PC-9 (cell line): ENCODE results near the gene PLEKHA4. TPM values are rescaled to one million over a fixed set of nuclear protein-coding genes. Genes with fewer than 3 reads are reported as not detected.
A peak's percentile ranks its signal among the peaks of the same experiment; 100 is the strongest.
"Not testable (repeated sequence)": the region's sequence is repeated elsewhere in the genome, so short reads cannot be mapped to it uniquely, and the experiment has no call there.

ENCODE experiments used
- BruUV-seq: library from RNA; stranded (reverse); fragments of 400-500 nt; replicated peaks from 2 replicates; lab custom pipeline; 2021; lab: Mats Ljungman, UMichigan
- CTCF ChIA-PET: fragments of 300-600 bp; sonication (Branson Sonifier 250); formaldehyde crosslinking; loops from one replicate; lab custom pipeline; 2022; ENCODE audit warnings: antibody characterized with exemption; lab: Charles Lee
- POLR2A ChIA-PET: fragments of 300-600 bp; sonication (Branson Sonifier 250); formaldehyde crosslinking; loops from one replicate; lab custom pipeline; 2022; ENCODE audit warnings: antibody characterized with exemption; ENCODE audit not compliant: unreplicated experiment; lab: Charles Lee
- DNase-seq, 2 experiments: peaks; one replicate each; pipeline versions ENCODE4 v3.0.0 to v3.0.0-alpha.2; 2015 to 2022; ENCODE audit warnings: mixed read lengths in 1 of 2
- H2AFZ ChIP-seq: fragments of 200-600 bp; sonication (generic); 2 replicates; pipeline ENCODE4 v1.8.1; 2017; ENCODE audit warnings: antibody characterized with exemption
- H3F3A ChIP-seq: fragments of 200-600 bp; sonication (generic); 2 replicates; pipeline ENCODE4 v1.8.1; 2017; ENCODE audit warnings: antibody characterized with exemption, mild to moderate bottlenecking, low read depth; ENCODE audit not compliant: insufficient read depth
- H3K27ac ChIP-seq: fragments of 200-600 bp; sonication (generic); 2 replicates; pipeline ENCODE4 v1.6.1; 2016; ENCODE audit warnings: mixed run types
- H3K27me3 ChIP-seq: fragments of 200-600 bp; sonication (generic); 2 replicates; pipeline ENCODE4 v1.6.1; 2016; ENCODE audit warnings: low read depth, mixed run types; ENCODE audit not compliant: insufficient read depth
- H3K36me3 ChIP-seq: fragments of 200-600 bp; sonication (generic); 2 replicates; pipeline ENCODE4 v1.6.1; 2016; ENCODE audit warnings: low read depth, mixed run types
- H3K4me1 ChIP-seq: fragments of 200-600 bp; sonication (generic); replicated peaks from 2 replicates; pipeline ENCODE4 v1.6.1; 2016; ENCODE audit warnings: mixed run types; ENCODE audit not compliant: insufficient read depth
- H3K4me2 ChIP-seq: fragments of 200-600 bp; sonication (generic); 2 replicates; pipeline ENCODE4 v1.6.1; 2017; ENCODE audit warnings: mixed run types
- H3K4me3 ChIP-seq: fragments of 200-600 bp; sonication (generic); 2 replicates; pipeline ENCODE4 v1.6.1; 2016; ENCODE audit warnings: mixed run types
- H3K79me2 ChIP-seq: fragments of 200-600 bp; sonication (generic); 2 replicates; pipeline ENCODE4 v1.6.1; 2017; ENCODE audit warnings: low read depth, mixed run types
- H3K9me2 ChIP-seq: fragments of 200-600 bp; sonication (generic); 2 replicates; pipeline ENCODE4 v1.8.1; 2017; ENCODE audit warnings: mild to moderate bottlenecking; ENCODE audit not compliant: insufficient read depth
- H3K9me3 ChIP-seq: fragments of 200-600 bp; sonication (generic); 2 replicates; pipeline ENCODE4 v1.8.1; 2016; ENCODE audit warnings: low read depth; ENCODE audit not compliant: insufficient read depth
- H4K20me1 ChIP-seq: fragments of 200-600 bp; sonication (generic); 2 replicates; pipeline ENCODE4 v1.8.1; 2017; ENCODE audit not compliant: insufficient read depth
- EZH2 ChIP-seq: fragments of 200-600 bp; sonication (generic); IDR thresholded peaks from 2 replicates; pipeline ENCODE4 v1.8.0; 2017; ENCODE audit warnings: antibody characterized with exemption, low read depth
- intact Hi-C: fragments of 100-400 bp; cut with micrococcal nuclease; formaldehyde crosslinking; loops from one replicate; pipeline ENCODE4 v1.10.0; 2022; ENCODE audit not compliant: unreplicated experiment
- total RNA-seq: library from RNA; stranded (reverse); gene quantifications from 2 replicates; pipeline ENCODE4 v1.2.3, GENCODE V29; 2021
- TF ChIP-seq, protein P1 (sequence below): fragments of 200-600 bp; sonication (generic); conservative IDR thresholded peaks from 2 replicates; pipeline ENCODE4 v1.6.1; 2017; ENCODE audit warnings: mixed run types, antibody characterized with exemption, mild to moderate bottlenecking, moderate library complexity

The PLEKHA4 gene
- total RNA-seq, 1 experiment from 2014 or later, result 0.79 TPM

DNA sequence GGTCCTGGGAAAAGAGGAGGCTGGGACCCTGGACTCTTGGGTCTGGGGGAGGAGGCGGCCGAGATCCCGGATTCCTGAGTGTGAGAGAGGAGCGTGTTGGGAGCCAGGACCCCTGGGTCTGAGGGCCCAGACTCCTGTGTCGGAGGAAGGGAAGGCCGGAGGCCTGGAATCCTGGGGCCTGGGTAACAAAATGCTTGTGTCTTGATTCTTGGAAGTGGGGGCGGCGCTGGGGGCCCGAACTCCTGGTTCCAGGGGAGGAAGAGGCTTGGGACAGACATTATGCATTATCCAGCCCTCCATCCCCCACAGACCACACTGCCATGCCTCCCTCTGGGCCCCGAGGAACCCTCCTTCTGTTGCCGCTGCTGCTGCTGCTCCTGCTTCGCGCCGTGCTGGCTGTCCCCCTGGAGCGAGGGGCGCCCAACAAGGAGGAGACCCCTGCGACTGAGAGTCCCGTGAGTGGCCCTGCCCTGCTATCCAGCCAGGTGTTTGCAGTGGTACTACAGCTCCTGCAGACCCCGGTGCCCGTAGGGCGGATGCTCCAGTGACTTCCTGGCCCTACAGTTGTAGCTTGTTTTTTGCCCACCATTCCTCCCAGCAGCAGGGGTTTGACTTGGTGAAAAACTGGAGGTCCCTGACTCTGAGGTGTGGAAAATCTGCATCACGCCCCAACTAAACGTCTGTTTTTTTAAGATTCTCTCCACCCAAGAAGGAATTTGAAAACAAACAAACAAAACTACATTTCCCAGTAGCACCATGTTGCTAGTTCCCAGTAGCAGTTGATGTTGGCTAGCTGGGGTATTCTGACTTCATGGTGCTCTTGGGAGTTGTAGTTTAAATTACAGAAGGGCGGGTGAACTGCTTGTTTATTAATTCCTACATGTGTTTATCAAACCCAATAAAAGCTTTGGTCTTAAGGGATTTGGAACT is 32.3 kb upstream of the PLEKHA4 start:
- no peaks in the 10 kb centered on the region for H3K27me3 ChIP-seq
- peaks cover 10% of the 10 kb centered on the region for H3K36me3 ChIP-seq
- ChIA-PET POLR2A (interaction anchor here (0.6 to 1.5 kb wide), 6 partner anchors 23 to 408 kb away, joined by 3 to 8 read pairs (median 4); partner anchors contain the start of genes DHDH and PPP1R15A), CTCF (interaction anchor here (0.6 kb wide), 1 partner anchor 18 kb away, joined by 4 read pairs; no protein-coding TSS in a partner anchor)
- peak overlapping the region; percentile 72 for H2AFZ ChIP-seq
- peaks cover 15% of the 10 kb centered on the region for H3K4me1 ChIP-seq
- peak overlapping the region; percentile 95 for H3K4me2 ChIP-seq
- no peaks in the 10 kb centered on the region for H4K20me1 ChIP-seq
- H3K27ac ChIP-seq, result peak overlapping the region; percentile 67; the same call in 1 of the 2 replicates
- TF ChIP-seq, protein P1, sequence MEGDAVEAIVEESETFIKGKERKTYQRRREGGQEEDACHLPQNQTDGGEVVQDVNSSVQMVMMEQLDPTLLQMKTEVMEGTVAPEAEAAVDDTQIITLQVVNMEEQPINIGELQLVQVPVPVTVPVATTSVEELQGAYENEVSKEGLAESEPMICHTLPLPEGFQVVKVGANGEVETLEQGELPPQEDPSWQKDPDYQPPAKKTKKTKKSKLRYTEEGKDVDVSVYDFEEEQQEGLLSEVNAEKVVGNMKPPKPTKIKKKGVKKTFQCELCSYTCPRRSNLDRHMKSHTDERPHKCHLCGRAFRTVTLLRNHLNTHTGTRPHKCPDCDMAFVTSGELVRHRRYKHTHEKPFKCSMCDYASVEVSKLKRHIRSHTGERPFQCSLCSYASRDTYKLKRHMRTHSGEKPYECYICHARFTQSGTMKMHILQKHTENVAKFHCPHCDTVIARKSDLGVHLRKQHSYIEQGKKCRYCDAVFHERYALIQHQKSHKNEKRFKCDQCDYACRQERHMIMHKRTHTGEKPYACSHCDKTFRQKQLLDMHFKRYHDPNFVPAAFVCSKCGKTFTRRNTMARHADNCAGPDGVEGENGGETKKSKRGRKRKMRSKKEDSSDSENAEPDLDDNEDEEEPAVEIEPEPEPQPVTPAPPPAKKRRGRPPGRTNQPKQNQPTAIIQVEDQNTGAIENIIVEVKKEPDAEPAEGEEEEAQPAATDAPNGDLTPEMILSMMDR, result no peak
- no peak for TF ChIP-seq EZH2
- peak in 1 of 2 experiments; percentile 50 for DNase-seq
- no peaks in the 10 kb centered on the region for H3K9me2 ChIP-seq
- no peaks in the 10 kb centered on the region for H3K9me3 ChIP-seq
- H3K79me2 ChIP-seq, result peaks cover 20% of the 10 kb centered on the region
- peak overlapping the region; percentile 98 for H3K4me3 ChIP-seq
- TSS peak; percentile 72 for BruUV-seq
- intact Hi-C loops, result loop anchor here (2.0 kb wide), 1 partner anchor 26 kb away; no protein-coding TSS in a partner anchor
- peaks cover 12% of the 10 kb centered on the region for H3F3A ChIP-seq

DNA sequence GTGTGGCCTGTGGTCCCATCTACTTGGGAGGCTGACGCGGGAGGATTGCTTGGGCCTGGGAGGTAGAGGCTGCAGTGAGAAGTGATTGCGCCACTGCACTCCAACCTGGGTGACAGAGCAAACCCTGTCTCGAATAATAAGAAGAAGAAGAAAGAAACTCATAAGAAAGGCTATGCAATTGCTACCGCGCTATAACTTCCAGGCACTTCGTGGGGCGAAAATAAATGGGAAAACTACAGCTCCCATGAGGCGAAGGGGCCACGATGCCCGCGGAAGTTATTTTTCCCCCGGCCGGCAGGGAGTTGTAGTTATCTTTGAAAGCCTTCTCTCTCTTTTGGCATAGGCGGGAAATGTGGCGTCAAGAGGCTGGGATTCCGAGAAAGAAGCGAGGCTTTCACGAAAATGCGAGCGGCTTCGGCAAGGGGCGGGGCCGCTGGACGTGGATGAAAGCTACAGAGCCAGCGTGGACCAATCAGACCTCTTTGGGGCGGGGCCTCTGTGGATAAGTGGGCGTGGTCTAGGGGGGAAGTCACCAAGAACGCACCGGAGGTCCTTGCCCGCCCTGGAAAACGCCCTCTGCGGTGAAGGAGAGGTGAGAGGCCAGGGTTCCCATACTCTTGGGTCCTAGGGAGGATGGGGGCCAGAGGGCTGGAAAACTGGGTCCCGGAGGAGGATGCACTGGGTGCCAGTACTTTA is 31.5 kb upstream of the PLEKHA4 start, which contains the start of gene NUCB1:
TSS of gene NUCB1 (plus strand) at position 532 of the 696 bp plus-strand sequence. CDS start 485 bp downstream, outside the sequence.
- peaks cover 14% of the 10 kb centered on the region for H3F3A ChIP-seq
- DNase-seq, result peak; percentile 97 to 98
- H3K79me2 ChIP-seq, result peaks cover 20% of the 10 kb centered on the region
- H3K4me2 ChIP-seq, result peak within 1 kb of the TSS; percentile 95
- H2AFZ ChIP-seq, result peak within 1 kb of the TSS; percentile 72
- intact Hi-C loops, result loop anchor here (2.0 kb wide), 1 partner anchor 25 kb away; no protein-coding TSS in a partner anchor
- no peaks in the 10 kb centered on the region for H3K9me3 ChIP-seq
- ChIA-PET CTCF (interaction anchor here (0.5 to 0.6 kb wide), 3 partner anchors 19 to 1652 kb away, joined by 4 to 21 read pairs (median 7); partner anchors contain the start of gene ZNF114), POLR2A (interaction anchor here (0.6 to 1.5 kb wide), 5 partner anchors 23 to 62 kb away, joined by 3 to 8 read pairs (median 4); partner anchors contain the start of genes DHDH and PPP1R15A)
- BruUV-seq, result TSS peak; percentile 47
- H3K27me3 ChIP-seq, result no peaks in the 10 kb centered on the region
- peak within 1 kb of the TSS; percentile 67 for H3K27ac ChIP-seq
- H3K9me2 ChIP-seq, result no peaks in the 10 kb centered on the region
- TF ChIP-seq, protein P1, result no peak
- TF ChIP-seq EZH2, result no peak
- no peaks in the 10 kb centered on the region for H4K20me1 ChIP-seq
- peaks cover 15% of the 10 kb centered on the region for H3K4me1 ChIP-seq
- H3K36me3 ChIP-seq, result peaks cover 8% of the 10 kb centered on the region
- peak within 1 kb of the TSS; percentile 98 for H3K4me3 ChIP-seq

DNA sequence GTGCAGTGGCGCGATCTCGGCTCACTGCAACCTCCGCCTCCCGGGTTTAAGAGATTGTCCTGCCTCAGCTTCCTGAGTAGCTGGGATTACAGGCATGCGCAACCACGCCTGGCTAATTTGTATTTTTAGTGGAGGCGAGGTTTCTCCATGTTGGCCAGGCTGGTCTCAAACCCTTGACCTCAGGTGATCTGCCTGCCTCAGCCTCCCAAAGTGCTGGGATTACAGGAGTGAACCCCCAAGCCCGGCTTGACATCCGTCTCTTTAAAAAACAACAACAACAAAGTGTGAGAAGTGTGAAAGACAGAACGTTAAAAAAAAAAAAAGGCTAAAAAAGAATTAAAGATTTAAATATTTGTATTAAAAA is 31.0 kb upstream of the PLEKHA4 start:
- POLR2A ChIA-PET, result interaction anchor here (0.8 to 1.5 kb wide), 2 partner anchors 27 to 63 kb away, joined by 4 to 5 read pairs; partner anchors contain the start of gene PPP1R15A
- peak overlapping the region; percentile 67 for H3K27ac ChIP-seq
- H3K9me3 ChIP-seq, H4K20me1 ChIP-seq, H3K27me3 ChIP-seq, DNase-seq, BruUV-seq, H3K36me3 ChIP-seq, H3K9me2 ChIP-seq, intact Hi-C loops: not testable (repeated sequence)
- H2AFZ ChIP-seq, result peak overlapping the region; percentile 35; the same call in 1 of the 2 replicates
- H3K4me1 ChIP-seq, result peaks cover 15% of the 10 kb centered on the region
- H3K4me3 ChIP-seq, result peak overlapping the region; percentile 98; the same call in 1 of the 2 replicates
- peaks cover 15% of the 10 kb centered on the region for H3F3A ChIP-seq
- H3K79me2 ChIP-seq, result peaks cover 20% of the 10 kb centered on the region
- CTCF ChIA-PET, result interaction anchor here (0.5 kb wide), 2 partner anchors 629 to 1651 kb away, joined by 7 to 21 read pairs; partner anchors contain the start of gene ZNF114
- peak overlapping the region; percentile 95 for H3K4me2 ChIP-seq
